Measurements from ENCODE around the gene CPSF4. TPM values are rescaled to one million over a fixed set of nuclear protein-coding genes. Genes with fewer than 3 reads are reported as not detected.

Gene CPSF4
- total and polyA plus RNA-seq, 8 donors: 4.5 to 43.8 (median 27.2) TPM

DNA sequence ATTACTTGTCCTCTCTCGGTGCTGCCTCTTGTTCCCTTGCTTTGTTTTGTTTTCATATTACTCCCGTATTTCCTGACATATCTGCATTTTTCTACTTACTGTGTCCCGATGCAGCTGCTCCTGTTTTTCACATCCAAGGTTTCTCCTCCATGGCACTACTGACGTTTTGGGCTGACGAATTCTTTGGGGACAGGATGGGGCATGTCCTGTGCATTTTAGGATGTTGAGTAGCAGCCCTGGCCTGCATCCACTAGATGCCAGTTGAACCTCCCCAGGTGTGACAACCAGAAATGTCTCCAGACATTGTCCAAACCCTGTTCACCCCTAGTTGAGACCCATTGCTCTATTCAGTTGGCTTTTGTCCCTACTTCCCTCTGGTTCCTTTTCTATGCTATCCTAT, 46.4 kb downstream of the CPSF4 start:
- DNase-seq: no peak
- Histone ChIP-seq H3K9me3 (no peaks in the 10 kb centered on the region), H3K27me3 (no peaks in the 10 kb centered on the region), H3K4me1 (no peaks in the 10 kb centered on the region), H3K36me3 (peaks cover 0 to 71% (median 45%) of the 10 kb centered on the region in 4 donors), H3K27ac (no peak overlapping the region), H3K4me3 (no peak overlapping the region)
- 87 to 90% (median 88%) methylated on average over 5 of the region's 5 CpGs for WGBS, 5 donors
- intact Hi-C loops (cut with DNase I; ENCODE audit: low total_unique reads): no loop called here
- TF ChIP-seq EP300 (IDR thresholded peaks at IDR 0.05) (no peak), POLR2A (IDR thresholded peaks at IDR 0.05) (no peak), POLR2AphosphoS5 (IDR thresholded peaks at IDR 0.05) (no peak)
- TF ChIP-seq, protein P1, sequence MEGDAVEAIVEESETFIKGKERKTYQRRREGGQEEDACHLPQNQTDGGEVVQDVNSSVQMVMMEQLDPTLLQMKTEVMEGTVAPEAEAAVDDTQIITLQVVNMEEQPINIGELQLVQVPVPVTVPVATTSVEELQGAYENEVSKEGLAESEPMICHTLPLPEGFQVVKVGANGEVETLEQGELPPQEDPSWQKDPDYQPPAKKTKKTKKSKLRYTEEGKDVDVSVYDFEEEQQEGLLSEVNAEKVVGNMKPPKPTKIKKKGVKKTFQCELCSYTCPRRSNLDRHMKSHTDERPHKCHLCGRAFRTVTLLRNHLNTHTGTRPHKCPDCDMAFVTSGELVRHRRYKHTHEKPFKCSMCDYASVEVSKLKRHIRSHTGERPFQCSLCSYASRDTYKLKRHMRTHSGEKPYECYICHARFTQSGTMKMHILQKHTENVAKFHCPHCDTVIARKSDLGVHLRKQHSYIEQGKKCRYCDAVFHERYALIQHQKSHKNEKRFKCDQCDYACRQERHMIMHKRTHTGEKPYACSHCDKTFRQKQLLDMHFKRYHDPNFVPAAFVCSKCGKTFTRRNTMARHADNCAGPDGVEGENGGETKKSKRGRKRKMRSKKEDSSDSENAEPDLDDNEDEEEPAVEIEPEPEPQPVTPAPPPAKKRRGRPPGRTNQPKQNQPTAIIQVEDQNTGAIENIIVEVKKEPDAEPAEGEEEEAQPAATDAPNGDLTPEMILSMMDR (IDR thresholded peaks at IDR 0.05): no peak

DNA sequence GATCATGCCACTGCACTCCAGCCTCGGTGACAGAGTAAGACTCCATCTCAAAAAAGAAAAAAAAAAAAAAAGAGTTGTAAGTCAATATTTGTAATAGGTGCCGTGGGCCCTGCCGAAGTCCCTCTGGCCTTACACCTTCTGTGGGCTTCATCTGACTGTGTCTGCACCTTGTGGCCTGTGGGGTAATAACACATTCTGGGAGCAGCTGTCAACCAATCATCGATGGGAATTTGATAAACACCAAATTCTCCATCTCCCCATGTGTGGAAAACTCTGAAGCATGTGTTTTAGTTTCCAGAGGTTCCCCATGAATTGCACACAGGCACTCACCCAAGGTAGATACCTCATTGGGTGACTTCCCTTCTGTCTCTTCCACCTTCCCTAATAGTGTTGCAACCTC, 50.5 kb downstream of the CPSF4 start:
- Histone ChIP-seq H3K9me3 (peaks cover 9 to 17% (median 14%) of the 10 kb centered on the region in 4 donors), H3K27ac (no peak overlapping the region), H3K4me3 (no peak overlapping the region), H3K4me1 (no peaks in the 10 kb centered on the region), H3K27me3 (no peaks in the 10 kb centered on the region), H3K36me3 (peaks cover 21 to 67% (median 53%) of the 10 kb centered on the region in 4 donors)
- 45 to 75% (median 56%) methylated on average over 4 of the region's 4 CpGs for WGBS, 5 donors
- intact Hi-C loops (cut with DNase I; ENCODE audit: low total_unique reads): no loop called here
- DNase-seq: no peak
- no peak for TF ChIP-seq POLR2AphosphoS5 (IDR thresholded peaks at IDR 0.05)
- TF ChIP-seq POLR2A (IDR thresholded peaks at IDR 0.05): no peak
- no peak for TF ChIP-seq EP300 (IDR thresholded peaks at IDR 0.05)
- TF ChIP-seq, protein P1 (IDR thresholded peaks at IDR 0.05): no peak

DNA sequence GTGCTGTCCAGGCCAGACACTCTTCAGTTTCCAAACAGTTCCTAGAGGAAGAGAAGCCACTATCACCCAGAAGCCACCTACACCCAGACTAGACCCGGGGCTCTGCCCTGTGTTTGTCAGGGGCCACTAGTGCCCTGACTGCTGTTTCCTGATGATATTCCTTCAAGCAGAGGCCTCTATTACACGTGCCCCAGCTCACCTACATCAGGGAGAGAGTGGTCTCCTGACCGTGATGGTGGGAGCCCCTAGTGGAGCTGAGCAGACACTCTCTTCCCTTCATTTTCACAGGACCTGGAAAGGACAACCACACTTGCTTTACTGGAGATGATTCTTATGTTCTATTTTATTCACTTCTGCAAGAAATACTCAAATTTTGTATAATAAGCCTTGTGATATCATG, 52.1 kb downstream of the CPSF4 start:
- H3K36me3 ChIP-seq: peaks cover 29 to 67% (median 60%) of the 10 kb centered on the region in 4 donors
- peaks cover 10 to 30% (median 26%) of the 10 kb centered on the region in 4 donors for H3K9me3 ChIP-seq
- no peaks in the 10 kb centered on the region for H3K4me1 ChIP-seq
- no peak for TF ChIP-seq POLR2AphosphoS5 (IDR thresholded peaks at IDR 0.05)
- H3K27ac ChIP-seq: no peak overlapping the region
- H3K4me3 ChIP-seq: no peak overlapping the region
- intact Hi-C loops (cut with DNase I; ENCODE audit: low total_unique reads): no loop called here
- H3K27me3 ChIP-seq: no peaks in the 10 kb centered on the region
- WGBS, 5 donors: 62 to 77% (median 74%) methylated on average over 3 of the region's 3 CpGs
- DNase-seq: no peak

DNA sequence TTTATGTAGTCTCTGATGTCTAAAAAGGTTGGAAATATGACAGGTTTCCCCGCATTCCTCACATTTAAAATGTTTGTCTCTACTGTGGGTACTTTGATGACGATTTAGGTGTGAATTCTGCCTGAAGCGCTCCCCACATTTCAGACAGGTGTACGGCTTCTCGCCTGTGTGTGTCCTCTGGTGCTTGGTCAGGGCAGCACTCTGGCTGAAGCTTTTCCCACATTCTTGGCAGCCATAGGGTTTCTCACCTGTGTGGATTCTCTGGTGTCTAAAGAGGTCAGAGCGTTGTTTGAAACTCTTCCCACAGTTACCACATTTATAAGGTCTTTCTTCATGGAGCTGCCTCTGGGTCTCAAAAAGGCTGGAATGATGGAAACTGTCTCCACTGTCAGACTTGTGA, 55.1 kb downstream of the CPSF4 start:
- peaks cover 10 to 36% (median 26%) of the 10 kb centered on the region in 4 donors for H3K9me3 ChIP-seq
- peaks cover 8 to 28% (median 17%) of the 10 kb centered on the region in 4 donors for H3K4me1 ChIP-seq
- H3K36me3 ChIP-seq: peaks cover 36 to 79% (median 77%) of the 10 kb centered on the region in 4 donors
- TF ChIP-seq POLR2A (IDR thresholded peaks at IDR 0.05): no peak
- no peak for TF ChIP-seq EP300 (IDR thresholded peaks at IDR 0.05)
- TF ChIP-seq POLR2AphosphoS5 (IDR thresholded peaks at IDR 0.05): no peak
- TF ChIP-seq, protein P1 (IDR thresholded peaks at IDR 0.05): no peak
- WGBS, 5 donors: 96 to 99% (median 98%) methylated on average over 6 of the region's 6 CpGs
- intact Hi-C loops (cut with DNase I; ENCODE audit: low total_unique reads): no loop called here
- no peak overlapping the region for H3K4me3 ChIP-seq
- H3K27ac ChIP-seq: no peak overlapping the region
- DNase-seq: no peak
- H3K27me3 ChIP-seq: no peaks in the 10 kb centered on the region

DNA sequence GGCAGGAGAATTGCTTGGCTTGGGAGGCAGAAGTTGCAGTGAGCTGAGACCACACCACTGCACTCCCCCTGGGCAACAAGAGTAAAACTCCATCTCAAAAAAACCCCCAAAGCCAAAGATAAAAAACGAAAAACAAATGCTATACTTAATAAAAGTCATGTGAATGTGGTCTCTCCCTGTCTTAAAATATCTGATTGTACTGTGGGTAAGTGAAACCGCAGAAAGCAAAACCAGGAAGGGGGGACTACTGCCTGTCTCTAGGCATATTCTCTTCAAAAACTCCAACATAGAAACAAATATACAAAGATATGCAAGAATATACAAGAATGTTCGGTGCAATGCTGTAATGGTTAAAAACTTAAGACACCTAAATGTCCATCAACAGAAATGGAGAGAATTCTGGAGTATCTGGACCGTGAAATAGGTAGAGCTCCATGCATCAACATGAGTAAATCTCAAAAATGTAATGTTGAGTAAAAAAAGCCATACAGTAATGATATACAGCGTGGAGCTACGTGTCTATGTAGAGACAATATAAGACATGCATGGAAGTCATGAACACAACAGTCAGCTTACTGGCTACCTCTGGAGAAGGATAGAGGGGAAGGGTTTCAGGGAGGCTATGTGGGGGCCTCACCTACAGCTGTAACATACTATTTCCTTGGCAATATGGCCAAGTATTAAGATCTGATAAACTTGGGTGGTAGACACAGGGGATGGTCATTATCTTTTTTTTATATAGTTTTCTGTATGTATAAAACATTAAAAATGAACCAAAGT, 59.2 kb downstream of the CPSF4 start:
- intact Hi-C loops (cut with DNase I; ENCODE audit: low total_unique reads): no loop called here
- TF ChIP-seq EP300 (IDR thresholded peaks at IDR 0.05) (no peak), POLR2A (IDR thresholded peaks at IDR 0.05) (no peak), POLR2AphosphoS5 (IDR thresholded peaks at IDR 0.05) (no peak)
- TF ChIP-seq, protein P1 (IDR thresholded peaks at IDR 0.05): no peak
- no peak for DNase-seq
- peaks cover 28 to 57% (median 55%) of the 10 kb centered on the region in 4 donors for H3K36me3 ChIP-seq
- WGBS, 5 donors: 67 to 75% (median 71%) methylated on average over 6 of the region's 6 CpGs
- peaks cover 16 to 41% (median 32%) of the 10 kb centered on the region in 4 donors for H3K4me1 ChIP-seq
- no peaks in the 10 kb centered on the region for H3K27me3 ChIP-seq
- H3K9me3 ChIP-seq: peaks cover 10 to 35% (median 23%) of the 10 kb centered on the region in 4 donors
- H3K27ac ChIP-seq: peak overlapping the region in 1 of 5 donors; percentile 97
- peak overlapping the region; percentile 76 to 94 (median 87) for H3K4me3 ChIP-seq

All from stomach (tissue), 9 donors.